Measurements from ENCODE around the gene EFHC1.
A peak's percentile ranks its signal among the peaks of the same experiment; 100 is the strongest.
"Not testable (repeated sequence)": the region's sequence is repeated elsewhere in the genome, so short reads cannot be mapped to it uniquely, and the experiment has no call there.

Gene EFHC1, protein sequence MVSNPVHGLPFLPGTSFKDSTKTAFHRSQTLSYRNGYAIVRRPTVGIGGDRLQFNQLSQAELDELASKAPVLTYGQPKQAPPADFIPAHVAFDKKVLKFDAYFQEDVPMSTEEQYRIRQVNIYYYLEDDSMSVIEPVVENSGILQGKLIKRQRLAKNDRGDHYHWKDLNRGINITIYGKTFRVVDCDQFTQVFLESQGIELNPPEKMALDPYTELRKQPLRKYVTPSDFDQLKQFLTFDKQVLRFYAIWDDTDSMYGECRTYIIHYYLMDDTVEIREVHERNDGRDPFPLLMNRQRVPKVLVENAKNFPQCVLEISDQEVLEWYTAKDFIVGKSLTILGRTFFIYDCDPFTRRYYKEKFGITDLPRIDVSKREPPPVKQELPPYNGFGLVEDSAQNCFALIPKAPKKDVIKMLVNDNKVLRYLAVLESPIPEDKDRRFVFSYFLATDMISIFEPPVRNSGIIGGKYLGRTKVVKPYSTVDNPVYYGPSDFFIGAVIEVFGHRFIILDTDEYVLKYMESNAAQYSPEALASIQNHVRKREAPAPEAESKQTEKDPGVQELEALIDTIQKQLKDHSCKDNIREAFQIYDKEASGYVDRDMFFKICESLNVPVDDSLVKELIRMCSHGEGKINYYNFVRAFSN

GRCh38 chr6:52419809-52420667 is at the start of gene EFHC1:
TSS of gene EFHC1 (plus strand) at chr6:52420342. CDS start at chr6:52420411, 69 bp downstream.
- peak; percentile 99 for DNase-seq

DNA sequence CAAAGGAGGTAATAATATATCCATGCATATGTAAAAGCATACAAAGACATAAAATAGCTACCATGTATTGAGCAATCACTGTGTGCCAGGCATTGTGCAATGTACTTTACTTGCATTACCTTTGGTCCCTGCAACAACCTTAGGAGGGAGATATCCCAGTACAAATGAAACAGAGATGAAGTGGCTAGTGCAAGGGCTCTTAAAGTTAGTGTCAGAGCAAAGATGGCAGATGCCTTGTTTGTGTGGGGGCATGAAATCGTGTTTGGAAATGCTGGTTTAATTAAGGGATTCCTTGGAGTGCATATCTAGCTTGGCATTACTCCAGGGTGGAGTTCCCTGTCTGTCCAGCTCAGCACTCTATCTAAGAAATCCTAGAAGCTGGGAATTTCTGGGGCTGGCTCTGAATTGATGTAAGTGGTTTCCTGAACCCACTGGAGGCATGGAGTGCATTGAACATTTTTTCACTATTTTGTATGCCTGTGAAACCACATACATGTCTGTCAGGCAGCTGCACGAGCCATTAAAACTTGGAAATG is 48.4 kb upstream of the EFHC1 start:
- peak; percentile 7 to 30 for DNase-seq

DNA sequence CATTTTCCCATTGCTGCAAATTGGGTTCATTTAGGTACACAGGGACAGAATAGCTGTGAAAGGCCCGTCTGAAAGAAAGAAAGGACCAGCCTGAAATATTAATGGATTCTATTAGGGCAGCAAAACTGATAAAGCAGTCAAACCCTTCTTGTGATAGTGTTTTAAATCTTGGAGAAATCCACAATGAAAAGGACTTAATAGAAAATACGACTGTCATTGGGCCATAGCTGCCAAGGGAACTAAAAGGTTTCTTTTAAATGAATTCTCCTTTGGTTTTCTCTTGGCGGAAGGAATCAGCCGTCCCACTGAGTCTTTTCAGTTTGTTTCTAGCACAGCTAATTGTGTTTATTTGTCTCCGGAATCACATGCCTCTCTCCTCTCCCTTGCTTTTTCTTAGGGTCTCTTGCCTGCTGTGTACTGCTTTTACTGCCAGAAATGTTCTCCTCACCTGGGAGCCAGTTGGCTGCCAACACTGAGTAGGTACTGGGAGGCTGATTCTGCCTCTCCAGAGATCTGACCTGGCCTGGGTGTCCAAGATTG is 46.9 kb upstream of the EFHC1 start:
- no peak for DNase-seq

- no peak for DNase-seq
Observed at GRCh38 chr6:52374247-52374646, 45.9 kb upstream of the EFHC1 start.

DNA sequence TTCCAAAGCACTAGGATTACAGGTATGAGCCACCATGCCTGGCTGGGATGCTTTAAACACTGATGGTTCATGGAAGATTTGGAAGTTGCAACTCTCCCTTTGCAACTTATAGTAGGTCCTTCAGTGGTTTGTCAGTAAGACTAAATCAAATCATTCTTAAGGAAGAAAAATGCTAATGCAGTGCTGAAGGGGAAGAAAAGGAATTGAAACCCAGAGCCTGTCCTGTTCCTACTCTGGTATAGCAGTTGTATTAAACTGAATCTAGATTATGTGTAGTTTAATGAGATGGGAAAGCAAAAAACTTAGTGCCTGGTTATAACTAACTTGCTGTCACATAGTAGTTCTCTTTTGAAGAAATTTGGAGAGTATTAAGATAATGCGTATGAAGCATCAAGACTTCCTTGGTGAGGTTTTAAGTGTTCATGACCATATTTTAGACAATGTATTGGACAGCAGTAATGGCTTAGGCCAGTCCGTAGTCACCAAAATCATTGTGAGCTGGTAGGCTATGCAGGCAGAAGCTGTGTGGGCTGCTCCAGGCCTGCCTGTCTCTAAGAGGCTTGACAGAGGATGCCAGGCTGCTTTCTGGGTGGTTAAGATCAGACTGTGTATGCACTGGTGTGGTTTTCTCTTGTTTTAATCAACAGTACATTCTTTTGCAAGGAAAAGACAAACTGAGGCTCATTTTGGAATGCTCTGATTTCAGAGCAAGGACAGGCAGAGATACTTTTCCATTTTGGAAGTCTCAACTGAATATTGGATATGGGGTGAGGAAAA is 44.2 kb upstream of the EFHC1 start:
- no peak for DNase-seq

- no peak for DNase-seq
Observed at GRCh38 chr6:52376763-52377162, 43.4 kb upstream of the EFHC1 start.

DNA sequence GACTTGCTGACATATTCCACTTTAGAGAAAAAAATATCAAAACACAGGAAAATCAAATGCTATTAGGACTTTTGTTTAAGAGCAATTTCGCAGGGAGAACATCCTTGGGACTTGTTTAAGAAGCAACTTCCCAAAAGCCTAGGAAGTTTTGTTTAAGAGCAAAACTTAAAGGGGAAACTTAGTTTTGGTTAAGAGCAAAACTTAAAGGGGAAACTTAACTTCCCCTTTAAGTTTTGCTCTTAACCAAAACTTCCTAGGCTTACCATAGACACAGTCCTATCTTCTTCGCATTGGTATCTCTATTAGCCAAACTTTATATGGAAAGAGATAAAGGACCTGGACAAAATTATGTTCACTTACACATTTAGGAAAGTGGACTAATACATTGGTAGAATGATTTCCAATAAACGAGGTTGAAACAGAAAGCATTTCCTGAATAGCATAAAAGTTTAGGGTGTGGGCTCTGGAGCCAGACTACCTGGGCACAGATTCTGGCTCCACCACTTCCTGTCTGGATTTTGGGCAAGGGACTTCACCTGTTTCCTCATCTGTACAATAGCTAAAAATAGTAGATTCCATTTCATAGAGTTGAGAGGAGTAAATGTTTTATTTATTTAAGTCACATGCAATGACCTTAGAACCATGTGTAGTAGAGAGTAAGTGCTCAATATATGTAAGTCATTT is 42.5 kb upstream of the EFHC1 start:
- peak; percentile 32 to 50 for DNase-seq

DNA sequence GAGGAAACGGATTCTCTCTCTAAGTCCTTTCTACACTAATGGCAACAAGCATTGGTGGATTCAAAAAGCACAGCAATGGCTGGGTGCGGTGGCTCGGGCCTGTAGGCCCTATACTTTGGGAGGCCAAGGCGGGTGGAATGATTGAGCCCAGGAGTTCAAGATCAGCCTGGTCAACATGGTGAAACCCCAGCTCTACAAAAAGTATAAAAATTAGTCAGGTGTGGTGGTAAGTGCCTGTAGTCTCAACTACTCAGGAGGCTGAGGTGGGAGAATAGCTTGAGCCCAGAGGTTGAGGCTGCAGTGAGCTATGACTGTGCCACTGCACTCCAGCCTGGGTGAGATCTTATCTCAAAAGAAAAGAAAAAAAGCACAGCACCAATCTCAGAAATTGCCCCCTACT is 38.9 kb upstream of the EFHC1 start:
- DNase-seq = no peak

DNA sequence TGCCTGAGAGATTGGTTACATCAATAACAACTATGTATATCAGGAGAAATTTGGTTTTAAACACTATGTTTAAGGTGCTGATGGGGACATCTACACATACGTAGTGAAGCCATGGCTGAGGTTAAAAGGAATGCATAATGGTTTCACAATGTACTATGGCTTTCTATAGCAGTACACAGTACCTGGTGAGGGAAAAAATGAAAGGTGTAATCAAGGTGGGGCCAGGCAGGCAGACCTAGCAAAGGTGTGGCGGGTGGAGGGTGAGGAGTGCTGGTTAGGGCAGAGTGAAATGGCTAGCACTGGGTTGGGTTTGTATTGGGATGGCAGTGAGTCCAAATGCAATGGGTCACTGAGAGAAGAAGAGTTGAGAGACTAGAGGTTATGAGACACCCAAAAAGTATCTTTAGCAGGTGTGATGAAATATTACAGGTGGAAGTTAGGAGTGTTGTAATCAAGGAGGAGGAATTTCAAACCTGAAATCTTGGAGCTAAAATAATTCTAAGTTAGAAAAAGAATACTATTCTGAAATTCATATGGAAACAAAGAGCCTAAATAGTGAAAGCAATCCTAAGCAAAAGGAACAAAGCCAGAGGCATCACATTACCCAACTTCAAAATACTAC is 35.9 kb upstream of the EFHC1 start:
- no peak for DNase-seq

- DNase-seq = no peak
Observed at GRCh38 chr6:52385074-52385473, 35.1 kb upstream of the EFHC1 start.

DNA sequence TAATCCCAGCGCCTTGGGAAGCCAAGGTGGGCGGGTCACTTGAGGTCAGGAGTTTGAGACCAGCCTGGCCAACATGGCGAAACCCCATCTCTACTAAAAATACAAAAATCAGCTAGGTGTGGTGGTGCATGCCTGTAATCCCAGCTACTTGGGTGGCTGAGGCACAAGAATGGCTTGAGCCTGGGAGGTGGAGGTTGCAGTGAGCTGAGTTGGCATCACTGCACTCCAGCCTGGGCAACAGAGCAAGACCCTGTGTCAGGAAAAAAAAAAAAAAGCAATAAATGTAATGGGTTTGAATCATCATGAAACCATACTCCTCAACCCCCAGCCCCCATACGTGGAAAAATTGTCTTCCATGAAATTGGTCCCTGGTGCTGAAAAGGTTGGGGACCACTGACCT is 32.0 kb upstream of the EFHC1 start:
- not testable (repeated sequence) for DNase-seq

DNA sequence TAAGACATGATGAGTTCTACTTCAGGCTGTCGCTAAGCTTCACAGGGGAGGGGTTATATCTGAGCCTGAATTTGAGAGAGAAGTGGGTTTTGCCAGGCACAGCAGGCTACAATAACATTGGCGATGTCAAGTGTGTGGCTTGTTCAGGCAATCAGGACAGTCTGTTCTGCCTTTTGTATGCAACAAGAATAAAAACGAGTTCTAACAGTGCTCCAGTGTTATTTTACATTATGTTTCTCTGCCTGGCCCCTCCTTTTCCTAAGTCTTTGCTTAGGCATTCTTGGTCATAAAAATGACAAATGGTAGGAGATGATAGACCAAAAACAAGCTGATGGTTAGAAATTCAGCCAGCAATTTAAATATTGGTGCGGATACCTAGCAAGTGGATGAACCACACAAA is 31.4 kb upstream of the EFHC1 start:
- DNase-seq = no peak

- no peak for DNase-seq
Observed at GRCh38 chr6:52389264-52389625, 30.9 kb upstream of the EFHC1 start.

DNA sequence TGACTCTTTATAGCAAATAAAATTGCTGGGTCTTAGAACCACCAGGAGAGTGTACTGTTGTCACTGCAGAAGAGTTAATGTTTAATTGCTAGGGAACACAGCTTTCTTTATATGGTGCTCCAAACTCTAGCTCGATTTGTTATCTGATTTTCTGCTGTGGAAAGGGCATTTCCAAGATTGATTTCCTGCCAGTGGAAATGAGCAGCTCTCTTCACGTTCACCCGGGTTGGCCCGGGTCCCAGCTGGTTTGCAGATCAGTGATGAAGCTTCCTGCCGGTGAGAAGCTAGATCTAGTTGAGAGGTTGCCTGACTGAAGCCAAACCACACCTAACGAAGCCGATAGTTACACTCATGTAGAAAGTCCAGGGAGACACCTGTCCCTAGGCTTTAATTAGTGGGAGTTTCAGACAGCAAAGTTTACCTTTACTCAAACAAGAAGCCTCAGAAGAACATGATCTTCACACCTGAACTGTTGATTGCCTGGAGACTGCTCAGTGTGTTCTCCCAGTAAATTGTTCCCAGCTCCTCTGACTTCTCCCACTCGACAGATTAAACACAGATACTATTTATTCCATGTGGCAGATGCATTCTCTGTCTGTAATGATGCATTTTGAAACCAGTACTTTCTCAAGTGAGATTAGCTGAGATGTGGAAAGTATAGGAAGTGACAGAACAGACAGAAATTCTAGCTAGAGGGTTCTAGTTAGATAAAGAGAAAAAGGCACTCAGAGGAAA is 30.3 kb upstream of the EFHC1 start:
- peak; percentile 56 to 63 for DNase-seq

DNA sequence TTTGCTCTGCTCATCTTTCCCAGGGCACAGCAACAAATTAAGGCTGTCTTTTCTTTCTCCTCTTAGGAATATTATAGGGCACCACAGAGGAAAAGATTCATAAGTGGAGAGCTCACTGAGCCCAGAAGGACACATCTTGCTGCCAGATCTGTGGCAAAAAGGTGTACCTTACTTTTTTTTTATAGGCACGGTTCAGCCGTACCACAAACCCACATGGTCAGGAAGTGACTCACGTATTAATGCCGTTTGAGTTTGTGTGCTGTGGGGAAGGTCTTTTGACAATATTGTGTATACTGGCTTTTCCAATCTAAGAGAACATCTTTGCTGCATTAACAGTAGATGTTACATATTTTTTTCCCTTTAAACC is 29.8 kb upstream of the EFHC1 start:
- DNase-seq = peak; percentile 64 to 68

- no peak for DNase-seq
Observed at GRCh38 chr6:52391599-52391998, 28.5 kb upstream of the EFHC1 start.

GRCh38 chr6:52392944-52393343 is 27.2 kb upstream of the EFHC1 start:
- no peak for DNase-seq

DNA sequence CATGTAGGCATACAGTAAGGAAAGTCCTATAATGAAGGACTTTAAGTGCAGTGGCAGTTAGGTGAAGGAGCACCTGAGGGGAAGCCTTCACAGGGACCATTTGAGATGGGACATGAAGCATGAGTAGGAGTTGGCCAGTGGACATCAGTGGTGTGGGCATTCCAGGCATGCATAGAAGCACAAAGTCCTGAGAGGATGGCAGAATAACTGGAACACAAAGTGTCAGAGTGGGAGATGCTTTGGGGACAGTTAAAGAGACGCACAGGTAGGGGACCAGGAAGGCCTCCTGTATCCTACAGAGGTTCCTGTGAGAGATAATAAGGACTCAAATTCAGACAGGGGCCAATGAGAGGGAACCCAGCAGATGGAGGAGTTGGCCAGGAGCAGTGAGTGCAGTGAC is 26.4 kb upstream of the EFHC1 start:
- no peak for DNase-seq

DNA sequence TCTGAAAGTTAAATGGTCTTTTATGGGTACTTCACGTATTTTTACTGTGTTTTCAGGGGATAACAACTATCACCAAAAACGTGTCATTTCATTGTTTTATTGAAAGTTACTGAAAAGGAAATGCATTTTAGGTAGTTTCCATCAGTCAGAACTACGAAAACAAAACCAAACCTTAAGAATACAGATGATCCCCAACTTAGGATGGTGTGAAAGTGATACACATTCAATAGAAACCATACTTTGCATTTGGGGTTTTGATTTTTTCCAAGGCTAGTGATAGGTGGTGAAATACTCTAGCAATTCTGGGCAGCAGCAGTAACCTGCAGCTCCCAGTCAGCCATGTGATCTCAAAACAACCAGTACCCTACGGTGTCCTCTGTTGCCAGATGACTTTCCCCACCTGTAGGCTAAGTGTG is 25.9 kb upstream of the EFHC1 start:
- DNase-seq = no peak

- no peak for DNase-seq
Observed at GRCh38 chr6:52395969-52396368, 24.2 kb upstream of the EFHC1 start.
